Gastrocnemius medialis (tissue), 4 donors: ENCODE results near the gene RBM34. TPM values are rescaled to one million over a fixed set of nuclear protein-coding genes. Genes with fewer than 3 reads are reported as not detected.

Source experiments
- ATAC-seq, 2 donors: fragments of 150-250 bp; one replicate each; pipeline ENCODE4 v1.9.1; 2016
- DNase-seq, 2 donors: peaks; one replicate each; pipeline ENCODE4 v3.0.0-alpha.2; 2019
- H3K27ac ChIP-seq, 4 donors: fragments of 200-600 bp; sonication (generic); 1 replicate in 1 of 4; 2 replicates in 3 of 4; pipeline ENCODE4 v1.5.1; 2016 to 2018; ENCODE audit warnings: mild to moderate bottlenecking in 2 of 4, moderate library complexity in 1 of 4
- H3K27me3 ChIP-seq, 3 donors: fragments of 200-600 bp; sonication (generic) in 2 of 3; 1 replicate in 1 of 3; 2 replicates in 2 of 3; pipeline versions ENCODE4 v1.5.1 to v1.6.0; 2016 to 2019; ENCODE audit warnings: mild to moderate bottlenecking in 1 of 3, moderate library complexity in 1 of 3
- H3K36me3 ChIP-seq, 2 donors: fragments of 200-600 bp; sonication (generic) in 1 of 2; one replicate each; pipeline ENCODE4 v1.5.1; 2017 to 2018
- H3K4me1 ChIP-seq, 2 donors: fragments of 200-600 bp; sonication (generic) in 1 of 2; one replicate each; pipeline ENCODE4 v1.5.1; 2016 to 2017; ENCODE audit warnings: mild to moderate bottlenecking in 2 of 2
- H3K4me3 ChIP-seq, 4 donors: fragments of 200-600 bp; sonication (generic) in 3 of 4; 1 replicate in 1 of 4; 2 replicates in 3 of 4; pipeline ENCODE4 v1.5.1; 2016 to 2019; ENCODE audit warnings: mild to moderate bottlenecking in 2 of 4
- H3K9me3 ChIP-seq, 3 donors: fragments of 200-600 bp; sonication (generic) in 2 of 3; 1 replicate in 1 of 3; 2 replicates in 2 of 3; pipeline ENCODE4 v1.5.1; 2016 to 2019
- POLR2A ChIP-seq, 2 donors: fragments of 450-650 bp; IDR thresholded peaks; one replicate each; pipeline ENCODE4 v1.6.1; 2017; ENCODE audit warnings: antibody characterized with exemption in 2 of 2, mild to moderate bottlenecking in 2 of 2, moderate library complexity in 2 of 2
- in situ Hi-C, 4 donors: fragments of 200-750 bp; cut with MboI; loops; one replicate each; pipeline versions ENCODE4 v1.15.0 to v1.8.0; 2017; ENCODE audit warnings: low sequenced_read_pairs in 4 of 4
- intact Hi-C: fragments of 100-400 bp; cut with DNase I; formaldehyde crosslinking; loops from one replicate; pipeline ENCODE4 v1.15.1; 2023; ENCODE audit warnings: low total_unique reads
- total RNA-seq, 4 donors: library from RNA; depleted of rRNA; stranded (reverse); fragments of >200 nt; gene quantifications; one replicate each; pipeline versions ENCODE4 v1.1.0 to v1.2.3, GENCODE V29; 2016
- TF ChIP-seq, protein P1 (sequence below), 5 experiments: fragments of 450-650 bp in 3 of 5; fragments of 200-600 bp in 2 of 5; sonication (generic) in 2 of 5; IDR thresholded peaks in 4 of 5; conservative IDR thresholded peaks in 1 of 5; 1 replicate in 4 of 5; 2 replicates in 1 of 5; pipeline ENCODE4 v1.5.1; 2016 to 2019; ENCODE audit warnings: antibody characterized with exemption in 5 of 5, mild to moderate bottlenecking in 3 of 5, moderate library complexity in 3 of 5

RBM34 gene
- total RNA-seq, 4 donors from 2014 or later: 44.8 to 136 (median 66.8) TPM

GRCh38 chr1:235127732-235128455 lies 33.2 kb downstream of the RBM34 start:
- intact Hi-C loops (loop anchor here (1.0 to 10.0 kb wide), 3 partner anchors 33 to 374 kb away; partner anchors contain the start of genes ARID4B, B3GALNT2, GGPS1 and RBM34), in situ Hi-C loops (no loop called here)
- H3K27ac ChIP-seq: peak overlapping the region; percentile 86 to 92 (median 88)
- peaks cover 0 to 4% of the 10 kb centered on the region in 2 donors for H3K36me3 ChIP-seq
- peak in 1 of 2 donors; percentile 10 for ATAC-seq
- DNase-seq: no peak
- peak overlapping the region; percentile 90 to 95 (median 94) for H3K4me3 ChIP-seq
- no peaks in the 10 kb centered on the region for H3K9me3 ChIP-seq
- H3K27me3 ChIP-seq: no peaks in the 10 kb centered on the region
- H3K4me1 ChIP-seq: peaks cover 15 to 18% of the 10 kb centered on the region in 2 donors
- TF ChIP-seq POLR2A (IDR thresholded peaks at IDR 0.05): no peak
- TF ChIP-seq, protein P1, sequence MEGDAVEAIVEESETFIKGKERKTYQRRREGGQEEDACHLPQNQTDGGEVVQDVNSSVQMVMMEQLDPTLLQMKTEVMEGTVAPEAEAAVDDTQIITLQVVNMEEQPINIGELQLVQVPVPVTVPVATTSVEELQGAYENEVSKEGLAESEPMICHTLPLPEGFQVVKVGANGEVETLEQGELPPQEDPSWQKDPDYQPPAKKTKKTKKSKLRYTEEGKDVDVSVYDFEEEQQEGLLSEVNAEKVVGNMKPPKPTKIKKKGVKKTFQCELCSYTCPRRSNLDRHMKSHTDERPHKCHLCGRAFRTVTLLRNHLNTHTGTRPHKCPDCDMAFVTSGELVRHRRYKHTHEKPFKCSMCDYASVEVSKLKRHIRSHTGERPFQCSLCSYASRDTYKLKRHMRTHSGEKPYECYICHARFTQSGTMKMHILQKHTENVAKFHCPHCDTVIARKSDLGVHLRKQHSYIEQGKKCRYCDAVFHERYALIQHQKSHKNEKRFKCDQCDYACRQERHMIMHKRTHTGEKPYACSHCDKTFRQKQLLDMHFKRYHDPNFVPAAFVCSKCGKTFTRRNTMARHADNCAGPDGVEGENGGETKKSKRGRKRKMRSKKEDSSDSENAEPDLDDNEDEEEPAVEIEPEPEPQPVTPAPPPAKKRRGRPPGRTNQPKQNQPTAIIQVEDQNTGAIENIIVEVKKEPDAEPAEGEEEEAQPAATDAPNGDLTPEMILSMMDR (IDR thresholded peaks at IDR 0.05 in 4 of 5, conservative IDR thresholded peaks at IDR 0.05 in 1 of 5): no peak

GRCh38 chr1:235127203-235127602 lies 33.8 kb downstream of the RBM34 start:
- H3K4me3 ChIP-seq: peak overlapping the region; percentile 90 to 95 (median 94)
- in situ Hi-C loops (no loop called here), intact Hi-C loops (loop anchor here (5.0 to 10.0 kb wide), 2 partner anchors 198 to 375 kb away; partner anchors contain the start of genes ARID4B, B3GALNT2 and GGPS1)
- no peak for DNase-seq
- no peak for TF ChIP-seq POLR2A (IDR thresholded peaks at IDR 0.05)
- TF ChIP-seq, protein P1 (IDR thresholded peaks at IDR 0.05 in 4 of 5, conservative IDR thresholded peaks at IDR 0.05 in 1 of 5): no peak
- no peaks in the 10 kb centered on the region for H3K9me3 ChIP-seq
- peaks cover 15 to 18% of the 10 kb centered on the region in 2 donors for H3K4me1 ChIP-seq
- no peak for ATAC-seq
- peaks cover 0 to 4% of the 10 kb centered on the region in 2 donors for H3K36me3 ChIP-seq
- peak overlapping the region in 2 of 4 donors; percentile 86 to 87 for H3K27ac ChIP-seq
- no peaks in the 10 kb centered on the region for H3K27me3 ChIP-seq

- ATAC-seq (no peak), DNase-seq (no peak)
- in situ Hi-C loops: loop anchor here in 1 of 4 donors (25.0 kb wide), 1 partner anchor 288 kb away; no protein-coding TSS in a partner anchor
- TF ChIP-seq POLR2A (IDR thresholded peaks at IDR 0.05): no peak
- TF ChIP-seq, protein P1 (IDR thresholded peaks at IDR 0.05 in 4 of 5, conservative IDR thresholded peaks at IDR 0.05 in 1 of 5): no peak
- Histone ChIP-seq H3K4me3 (no peak overlapping the region), H3K27me3 (no peaks in the 10 kb centered on the region), H3K4me1 (peaks cover 18 to 19% of the 10 kb centered on the region in 2 donors), H3K27ac (no peak overlapping the region), H3K9me3 (no peaks in the 10 kb centered on the region), H3K36me3 (peaks cover 0 to 16% of the 10 kb centered on the region in 2 donors)
- intact Hi-C loops: loop anchor here (5.0 to 10.0 kb wide), 2 partner anchors 200 to 378 kb away; partner anchors contain the start of genes ARID4B, B3GALNT2 and GGPS1
Observed at GRCh38 chr1:235124665-235125064, 36.4 kb downstream of the RBM34 start.

- Histone ChIP-seq H3K9me3 (no peaks in the 10 kb centered on the region), H3K4me3 (no peak overlapping the region), H3K36me3 (peaks cover 0 to 21% of the 10 kb centered on the region in 2 donors), H3K27ac (no peak overlapping the region), H3K4me1 (peaks cover 15 to 19% of the 10 kb centered on the region in 2 donors), H3K27me3 (no peaks in the 10 kb centered on the region)
- DNase-seq (no peak), ATAC-seq (no peak)
- in situ Hi-C loops (loop anchor here in 1 of 4 donors (25.0 kb wide), 1 partner anchor 288 kb away; no protein-coding TSS in a partner anchor), intact Hi-C loops (loop anchor here (10.0 kb wide), 1 partner anchor 201 kb away; the partner anchor contains the start of genes ARID4B and GGPS1)
- TF ChIP-seq POLR2A (IDR thresholded peaks at IDR 0.05): no peak
- TF ChIP-seq, protein P1 (IDR thresholded peaks at IDR 0.05 in 4 of 5, conservative IDR thresholded peaks at IDR 0.05 in 1 of 5): no peak
Observed at GRCh38 chr1:235124111-235124510, 36.9 kb downstream of the RBM34 start.
